PC-3 (cell line): ENCODE results near the gene GGACT. TPM values are rescaled to one million over a fixed set of nuclear protein-coding genes. Genes with fewer than 3 reads are reported as not detected.

Experiments used
- ATAC-seq: fragments of 200-7000 bp; cut with Tn5 transposase; 2 replicates; pipeline ENCODE4 v1.9.1; 2020; ENCODE audit warnings: mild to moderate bottlenecking, moderate library complexity
- BruUV-seq: library from RNA; stranded (reverse); fragments of 400-500 nt; replicated peaks from 2 replicates; lab custom pipeline; 2021; lab: Mats Ljungman, UMichigan
- CTCF ChIA-PET: fragments of 300-600 bp; sonication (Branson Sonifier 250); formaldehyde crosslinking; loops from one replicate; lab custom pipeline; 2022; ENCODE audit warnings: antibody characterized with exemption; lab: Charles Lee
- POLR2A ChIA-PET: fragments of 300-600 bp; sonication (Branson Sonifier 250); formaldehyde crosslinking; loops from one replicate; lab custom pipeline; 2022; ENCODE audit warnings: antibody characterized with exemption; ENCODE audit not compliant: unreplicated experiment; lab: Charles Lee
- DNase-seq: peaks from one replicate; pipeline ENCODE4 v3.0.0-alpha.2; 2015
- H2AFZ ChIP-seq: fragments of 300-600 bp; sonication (generic); 2 replicates; pipeline ENCODE4 v1.6.0; 2016; ENCODE audit warnings: antibody characterized with exemption, low read length
- H3F3A ChIP-seq: fragments of 300-600 bp; sonication (generic); one replicate; pipeline ENCODE4 v1.6.0; 2017; ENCODE audit warnings: antibody characterized with exemption, low read length, control low read depth, mild to moderate bottlenecking; ENCODE audit not compliant: unreplicated experiment
- H3K27ac ChIP-seq: fragments of 300-600 bp; sonication (generic); 2 replicates; pipeline ENCODE4 v1.5.1; 2016; ENCODE audit warnings: mild to moderate bottlenecking, low read length
- H3K27me3 ChIP-seq: fragments of 300-600 bp; sonication (generic); 2 replicates; pipeline ENCODE4 v1.6.1; 2016; ENCODE audit warnings: low read length, mixed read lengths
- H3K36me3 ChIP-seq: fragments of 300-600 bp; sonication (generic); 2 replicates; pipeline ENCODE4 v1.6.1; 2016; ENCODE audit warnings: low read depth, mixed run types, low read length, mixed read lengths
- H3K4me1 ChIP-seq: fragments of 300-600 bp; sonication (generic); 2 replicates; pipeline ENCODE4 v1.5.1; 2016; ENCODE audit warnings: low read length; ENCODE audit not compliant: insufficient read depth
- H3K4me2 ChIP-seq: fragments of 300-600 bp; sonication (generic); 2 replicates; pipeline ENCODE4 v1.6.0; 2016; ENCODE audit warnings: low read length
- H3K4me3 ChIP-seq: fragments of 300-600 bp; sonication (generic); 2 replicates; pipeline ENCODE4 v1.5.1; 2016; ENCODE audit warnings: mild to moderate bottlenecking, low read length, mixed read lengths
- H3K79me2 ChIP-seq: fragments of 300-600 bp; sonication (generic); 2 replicates; pipeline ENCODE4 v1.6.1; 2017; ENCODE audit warnings: low read length, mixed read lengths
- H3K9ac ChIP-seq: fragments of 300-600 bp; sonication (generic); 2 replicates; pipeline ENCODE4 v1.6.0; 2016; ENCODE audit warnings: mild to moderate bottlenecking, low read length
- H3K9me2 ChIP-seq: fragments of 300-600 bp; sonication (generic); replicated peaks from 2 replicates; pipeline ENCODE4 v1.6.1; 2016; ENCODE audit warnings: mixed run types, low read length, mixed read lengths
- H3K9me3 ChIP-seq: fragments of 300-600 bp; sonication (generic); 2 replicates; pipeline ENCODE4 v1.6.1; 2016; ENCODE audit warnings: low read length, mixed read lengths
- H4K20me1 ChIP-seq: fragments of 300-600 bp; sonication (generic); 2 replicates; pipeline ENCODE4 v1.6.1; 2016; ENCODE audit warnings: low read length, mixed read lengths
- EZH2 ChIP-seq: fragments of 300-600 bp; sonication (generic); IDR thresholded peaks from one replicate; pipeline ENCODE4 v1.6.1; 2017; ENCODE audit warnings: antibody characterized with exemption, mild to moderate bottlenecking, low read length; ENCODE audit not compliant: unreplicated experiment
- EZH2phosphoT487 ChIP-seq: fragments of 300-600 bp; sonication (generic); IDR thresholded peaks from 2 replicates; pipeline ENCODE4 v1.6.1; 2018; ENCODE audit warnings: mild to moderate bottlenecking, antibody characterized with exemption, low read length, borderline replicate concordance
- intact Hi-C: fragments of 100-400 bp; cut with micrococcal nuclease; formaldehyde crosslinking; loops from 2 replicates; pipeline ENCODE4 v1.9.0; 2023
- total RNA-seq: library from RNA; depleted of rRNA; stranded (reverse); fragments of >200 nt; gene quantifications from 2 replicates; pipeline ENCODE4 v1.2.3, GENCODE V29; 2014
- TF ChIP-seq, protein P1 (sequence below): fragments of 300-600 bp; sonication (generic); conservative IDR thresholded peaks from 2 replicates; pipeline ENCODE4 v1.5.1; 2017; ENCODE audit warnings: antibody characterized with exemption, low read depth, mild to moderate bottlenecking, low read length

Gene GGACT
- total RNA-seq, 1 experiment from 2014 or later = 0.77 TPM

- no peak for TF ChIP-seq EZH2phosphoT487
- no peak for TF ChIP-seq EZH2
- TF ChIP-seq, protein P1, sequence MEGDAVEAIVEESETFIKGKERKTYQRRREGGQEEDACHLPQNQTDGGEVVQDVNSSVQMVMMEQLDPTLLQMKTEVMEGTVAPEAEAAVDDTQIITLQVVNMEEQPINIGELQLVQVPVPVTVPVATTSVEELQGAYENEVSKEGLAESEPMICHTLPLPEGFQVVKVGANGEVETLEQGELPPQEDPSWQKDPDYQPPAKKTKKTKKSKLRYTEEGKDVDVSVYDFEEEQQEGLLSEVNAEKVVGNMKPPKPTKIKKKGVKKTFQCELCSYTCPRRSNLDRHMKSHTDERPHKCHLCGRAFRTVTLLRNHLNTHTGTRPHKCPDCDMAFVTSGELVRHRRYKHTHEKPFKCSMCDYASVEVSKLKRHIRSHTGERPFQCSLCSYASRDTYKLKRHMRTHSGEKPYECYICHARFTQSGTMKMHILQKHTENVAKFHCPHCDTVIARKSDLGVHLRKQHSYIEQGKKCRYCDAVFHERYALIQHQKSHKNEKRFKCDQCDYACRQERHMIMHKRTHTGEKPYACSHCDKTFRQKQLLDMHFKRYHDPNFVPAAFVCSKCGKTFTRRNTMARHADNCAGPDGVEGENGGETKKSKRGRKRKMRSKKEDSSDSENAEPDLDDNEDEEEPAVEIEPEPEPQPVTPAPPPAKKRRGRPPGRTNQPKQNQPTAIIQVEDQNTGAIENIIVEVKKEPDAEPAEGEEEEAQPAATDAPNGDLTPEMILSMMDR = no peak
These were observed 85.0 kb downstream of the GGACT start for GRCh38 chr13:100503622-100504021.

GRCh38 chr13:100502446-100502845 lies 86.1 kb downstream of the GGACT start:
- intact Hi-C loops = no loop called here
- BruUV-seq = no TSS peak
- no peak for DNase-seq
- Histone ChIP-seq H3K27ac (no peak overlapping the region), H3F3A (no peaks in the 10 kb centered on the region), H3K27me3 (no peaks in the 10 kb centered on the region), H3K4me1 (no peaks in the 10 kb centered on the region), H3K79me2 (no peaks in the 10 kb centered on the region), H3K9me3 (no peaks in the 10 kb centered on the region), H4K20me1 (no peaks in the 10 kb centered on the region), H2AFZ (no peak overlapping the region), H3K9me2 (no peaks in the 10 kb centered on the region), H3K9ac (no peak overlapping the region), H3K4me3 (no peak overlapping the region), H3K36me3 (no peaks in the 10 kb centered on the region), H3K4me2 (no peak overlapping the region)
- TF ChIP-seq EZH2 = no peak
- no peak for TF ChIP-seq EZH2phosphoT487
- TF ChIP-seq, protein P1 = no peak
- ATAC-seq = no peak
- ChIA-PET CTCF (interaction anchor here (0.7 kb wide), 1 partner anchor 1701 kb away, joined by 3 read pairs; no protein-coding TSS in a partner anchor), POLR2A (no interaction called here)

More at GRCh38 chr13:100503622-100504021, 85.0 kb downstream of the GGACT start:
- Histone ChIP-seq H3K4me3 (no peak overlapping the region), H3K27me3 (no peaks in the 10 kb centered on the region), H3K9me3 (no peaks in the 10 kb centered on the region), H3K4me2 (no peak overlapping the region), H3K9ac (no peak overlapping the region), H2AFZ (no peak overlapping the region), H3K79me2 (no peaks in the 10 kb centered on the region), H3K4me1 (no peaks in the 10 kb centered on the region), H4K20me1 (no peaks in the 10 kb centered on the region), H3F3A (no peaks in the 10 kb centered on the region), H3K36me3 (no peaks in the 10 kb centered on the region), H3K9me2 (no peaks in the 10 kb centered on the region), H3K27ac (no peak overlapping the region)
- DNase-seq = no peak
- no TSS peak for BruUV-seq
- ATAC-seq = no peak
- intact Hi-C loops = no loop called here
- ChIA-PET POLR2A (no interaction called here), CTCF (interaction anchor here (0.5 kb wide), 1 partner anchor 269 kb away, joined by 3 read pairs; no protein-coding TSS in a partner anchor)

DNA sequence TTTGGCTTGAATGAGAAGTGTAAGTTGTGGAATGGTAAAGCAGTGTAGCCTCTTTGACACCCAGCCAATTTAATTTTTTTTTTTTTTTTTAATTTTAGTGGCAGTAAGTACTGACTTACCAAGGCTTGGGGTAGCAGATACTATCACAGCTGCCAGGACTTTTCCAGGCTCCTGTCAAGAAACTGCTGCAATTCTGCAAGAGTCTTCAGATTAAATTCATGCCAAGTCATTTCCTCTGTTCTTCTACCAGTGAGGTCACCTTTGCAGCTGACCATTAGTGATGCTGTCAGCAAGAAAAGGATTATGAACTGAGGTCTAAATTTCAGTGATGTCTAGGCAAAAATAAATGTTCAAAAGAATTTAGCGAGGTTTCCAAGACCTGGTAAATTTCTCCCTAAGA lies 91.2 kb downstream of the GGACT start:
- intact Hi-C loops = no loop called here
- TF ChIP-seq EZH2 (no peak), EZH2phosphoT487 (no peak)
- TF ChIP-seq, protein P1 = no peak
- BruUV-seq = no TSS peak

More for the DNA sequence above, 91.2 kb downstream of the GGACT start:
- CTCF ChIA-PET = no interaction called here
- Histone ChIP-seq H3K27ac (no peak overlapping the region), H3K4me3 (no peak overlapping the region), H3K4me2 (no peak overlapping the region), H3K79me2 (no peaks in the 10 kb centered on the region), H2AFZ (no peak overlapping the region), H3K27me3 (no peaks in the 10 kb centered on the region), H3F3A (no peaks in the 10 kb centered on the region), H4K20me1 (no peaks in the 10 kb centered on the region), H3K9me3 (no peaks in the 10 kb centered on the region), H3K9ac (no peak overlapping the region), H3K36me3 (no peaks in the 10 kb centered on the region), H3K9me2 (no peaks in the 10 kb centered on the region), H3K4me1 (no peaks in the 10 kb centered on the region)
- DNase-seq (no peak), ATAC-seq (no peak)
- POLR2A ChIA-PET = no interaction called here
